ENCODE data around the gene PIAS1. TPM values are rescaled to one million over a fixed set of nuclear protein-coding genes. Genes with fewer than 3 reads are reported as not detected.

Gene PIAS1
- total RNA-seq, 1 experiment from 2014 or later, result 25.9 TPM

DNA sequence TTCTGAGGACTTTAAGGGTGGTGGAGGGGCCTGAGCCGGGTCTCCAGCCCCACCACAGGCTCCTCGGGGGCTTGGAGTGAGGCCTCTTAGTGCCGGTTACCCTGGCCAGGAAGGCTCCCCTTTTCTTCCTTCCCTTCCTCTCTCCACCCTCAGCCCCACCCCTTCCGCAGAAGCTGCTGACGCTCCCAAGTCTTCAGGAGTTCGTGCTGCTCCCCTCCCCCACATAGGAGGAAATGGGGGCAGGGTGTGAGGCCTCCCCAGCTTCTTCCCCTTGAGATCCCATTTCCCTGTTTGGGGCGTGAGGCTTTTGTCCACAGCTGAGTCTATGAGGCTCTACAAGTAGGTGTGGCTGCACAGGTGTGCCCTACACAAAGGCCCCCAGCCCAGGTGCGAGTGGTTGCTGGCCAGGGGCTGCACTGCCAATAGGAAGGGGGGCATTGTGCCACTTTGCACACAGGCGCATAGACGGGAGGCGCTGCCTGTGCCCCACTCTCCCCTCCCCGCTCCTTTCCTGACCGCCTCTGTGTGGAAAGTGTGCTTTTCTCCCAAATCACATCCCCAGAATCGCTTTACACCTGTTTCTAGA, 151.9 kb downstream of the PIAS1 start:
- Histone ChIP-seq H3K4me2 (ENCODE audit: low read length) (no peak overlapping the region), H3K27ac (ENCODE audit: low read depth, low read length) (no peak overlapping the region), H3K9ac (ENCODE audit: low read length) (no peak overlapping the region), H3K9me3 (ENCODE audit: control insufficient read depth in 1 of 2, insufficient read depth in 1 of 2, low read depth in 1 of 2, low read length in 2 of 2) (no peaks in the 10 kb centered on the region), H3K27me3 (ENCODE audit: insufficient read depth, low read length) (no peaks in the 10 kb centered on the region), H2AFZ (ENCODE audit: low read depth, low read length, poor library complexity, severe bottlenecking) (no peak overlapping the region), H3K4me1 (ENCODE audit: control insufficient read depth in 1 of 2, insufficient read depth in 2 of 2, low read length in 2 of 2) (peaks cover 6 to 20% of the 10 kb centered on the region in 2 experiments; a peak in 3 of 4 replicates), H3K4me3 (replicated peaks in 1 of 2; ENCODE audit: low read depth in 1 of 2, low read length in 2 of 2) (no peak overlapping the region), H3K79me2 (ENCODE audit: insufficient read depth, low read length) (peaks cover 42% of the 10 kb centered on the region), H4K20me1 (ENCODE audit: insufficient read depth) (no peaks in the 10 kb centered on the region), H3K36me3 (ENCODE audit: control insufficient read depth in 1 of 2, insufficient read depth in 2 of 2, low read length in 2 of 2) (no peaks in the 10 kb centered on the region; a peak in 1 of 4 replicates), H3K9me2 (ENCODE audit: insufficient read depth) (no peaks in the 10 kb centered on the region)
- ChIA-PET POLR2A (no interaction called here), CTCF (no interaction called here), RAD21 (ENCODE audit: low non-redundant PET in 1 of 2, low total read pairs in 2 of 2, uncharacterized antibody in 2 of 2, unreplicated experiment in 2 of 2) (no interaction called here)
- BruUV-seq (replicated peaks), result no TSS peak
- intact Hi-C loops (cut with micrococcal nuclease), result no loop called here
- no peak for DNase-seq (ENCODE audit: low read depth, low spot score)
- ATAC-seq, result no peak
- TF ChIP-seq EZH2phosphoT487 (IDR thresholded peaks at IDR 0.05; ENCODE audit: borderline replicate concordance) (no peak), POLR2A (IDR thresholded peaks at IDR 0.05; ENCODE audit: borderline replicate concordance, extremely low read depth, insufficient read depth, insufficient read length) (no peak), ELF1 (IDR thresholded peaks at IDR 0.05; ENCODE audit: borderline replicate concordance, low read depth) (no peak), ZNF274 (IDR thresholded peaks at IDR 0.05; ENCODE audit: low read depth, low read length) (no peak), REST (IDR thresholded peaks at IDR 0.05; ENCODE audit: low read depth) (no peak), ZFX (IDR thresholded peaks at IDR 0.05) (no peak), YY1 (IDR thresholded peaks at IDR 0.05; ENCODE audit: extremely low read depth, insufficient replicate concordance, low read depth, low read length) (no peak), POLR2AphosphoS5 (IDR thresholded peaks at IDR 0.05; ENCODE audit: low read depth, low read length) (no peak), JUND (IDR thresholded peaks at IDR 0.05) (no peak), CBX3 (IDR thresholded peaks at IDR 0.05; ENCODE audit: low read depth) (no peak)
- TF ChIP-seq, protein P1, sequence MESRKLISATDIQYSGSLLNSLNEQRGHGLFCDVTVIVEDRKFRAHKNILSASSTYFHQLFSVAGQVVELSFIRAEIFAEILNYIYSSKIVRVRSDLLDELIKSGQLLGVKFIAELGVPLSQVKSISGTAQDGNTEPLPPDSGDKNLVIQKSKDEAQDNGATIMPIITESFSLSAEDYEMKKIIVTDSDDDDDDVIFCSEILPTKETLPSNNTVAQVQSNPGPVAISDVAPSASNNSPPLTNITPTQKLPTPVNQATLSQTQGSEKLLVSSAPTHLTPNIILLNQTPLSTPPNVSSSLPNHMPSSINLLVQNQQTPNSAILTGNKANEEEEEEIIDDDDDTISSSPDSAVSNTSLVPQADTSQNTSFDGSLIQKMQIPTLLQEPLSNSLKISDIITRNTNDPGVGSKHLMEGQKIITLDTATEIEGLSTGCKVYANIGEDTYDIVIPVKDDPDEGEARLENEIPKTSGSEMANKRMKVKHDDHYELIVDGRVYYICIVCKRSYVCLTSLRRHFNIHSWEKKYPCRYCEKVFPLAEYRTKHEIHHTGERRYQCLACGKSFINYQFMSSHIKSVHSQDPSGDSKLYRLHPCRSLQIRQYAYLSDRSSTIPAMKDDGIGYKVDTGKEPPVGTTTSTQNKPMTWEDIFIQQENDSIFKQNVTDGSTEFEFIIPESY (IDR thresholded peaks at IDR 0.05; ENCODE audit: extremely low read depth, insufficient replicate concordance, low read length), result no peak

All from HCT116 (cell line).